GM18519 (cell line): Measurements from ENCODE around the gene GABARAPL1.

ENCODE experiments used
- ATAC-seq: cut with Tn5 transposase; IDR thresholded peaks from one replicate; pipeline ENCODE4 v1.9.1; 2021; ENCODE audit warnings: mild to moderate bottlenecking, moderate library complexity; ENCODE audit not compliant: unreplicated experiment, low FRiP score

The GABARAPL1 gene

DNA sequence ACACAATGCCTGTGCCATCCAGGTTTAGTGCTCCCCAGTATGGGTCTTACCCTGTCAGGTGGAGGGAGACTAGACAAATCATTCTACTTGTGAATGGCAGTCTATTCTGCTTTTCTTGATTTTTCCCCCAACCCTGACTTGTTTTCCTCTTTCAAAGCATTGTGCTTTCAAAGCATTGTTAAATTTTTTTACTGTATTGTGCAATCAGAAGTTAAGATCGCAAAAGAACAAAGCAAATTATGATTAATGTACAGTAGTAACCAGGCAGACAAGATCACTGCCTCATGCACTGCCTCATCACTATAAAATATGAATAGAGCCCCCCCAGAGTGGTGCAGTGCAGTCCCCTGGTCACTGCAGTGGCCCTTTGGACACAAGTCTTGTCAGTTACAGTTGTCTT lies 14.1 kb downstream of the GABARAPL1 start:
- ATAC-seq: no peak

DNA sequence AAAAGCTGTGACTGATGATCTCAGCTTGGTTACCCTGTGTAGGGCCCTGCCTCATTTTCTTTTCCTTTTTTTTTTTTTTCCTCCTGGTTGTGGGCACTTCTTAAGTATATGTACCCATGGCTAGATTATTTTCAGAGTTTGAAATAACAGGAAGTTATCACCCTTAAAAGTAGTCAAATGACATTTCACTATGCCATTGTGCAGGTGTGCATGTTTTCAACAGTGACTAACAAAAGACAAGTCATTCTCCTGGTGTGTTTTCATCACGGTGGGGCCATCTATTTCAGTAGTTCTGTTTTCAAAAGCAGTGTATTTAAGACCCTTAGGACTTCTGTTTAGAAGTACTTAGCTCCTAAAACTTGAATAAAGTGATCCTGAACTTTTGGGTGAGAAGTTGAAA lies 15.0 kb downstream of the GABARAPL1 start:
- ATAC-seq: no peak

DNA sequence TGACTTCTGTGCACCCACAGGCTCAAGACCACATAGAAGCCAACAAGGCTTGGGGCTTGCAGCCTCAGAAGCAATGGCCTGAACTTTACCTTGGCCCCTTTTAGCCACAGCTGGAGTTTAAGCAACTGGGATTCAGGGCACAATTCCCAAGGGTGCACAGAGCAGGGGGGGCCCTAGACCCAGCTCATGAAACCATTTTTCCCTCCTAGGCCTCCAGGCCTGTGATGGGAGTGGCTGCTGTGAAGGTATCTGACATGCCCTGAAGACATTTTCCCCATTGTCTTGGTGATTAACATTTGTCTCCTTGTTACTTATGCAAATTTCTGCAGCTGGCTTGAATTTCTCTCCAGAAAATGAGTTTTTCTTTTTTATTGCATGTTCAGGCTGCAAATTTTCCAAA lies 21.9 kb downstream of the GABARAPL1 start:
- no peak for ATAC-seq

DNA sequence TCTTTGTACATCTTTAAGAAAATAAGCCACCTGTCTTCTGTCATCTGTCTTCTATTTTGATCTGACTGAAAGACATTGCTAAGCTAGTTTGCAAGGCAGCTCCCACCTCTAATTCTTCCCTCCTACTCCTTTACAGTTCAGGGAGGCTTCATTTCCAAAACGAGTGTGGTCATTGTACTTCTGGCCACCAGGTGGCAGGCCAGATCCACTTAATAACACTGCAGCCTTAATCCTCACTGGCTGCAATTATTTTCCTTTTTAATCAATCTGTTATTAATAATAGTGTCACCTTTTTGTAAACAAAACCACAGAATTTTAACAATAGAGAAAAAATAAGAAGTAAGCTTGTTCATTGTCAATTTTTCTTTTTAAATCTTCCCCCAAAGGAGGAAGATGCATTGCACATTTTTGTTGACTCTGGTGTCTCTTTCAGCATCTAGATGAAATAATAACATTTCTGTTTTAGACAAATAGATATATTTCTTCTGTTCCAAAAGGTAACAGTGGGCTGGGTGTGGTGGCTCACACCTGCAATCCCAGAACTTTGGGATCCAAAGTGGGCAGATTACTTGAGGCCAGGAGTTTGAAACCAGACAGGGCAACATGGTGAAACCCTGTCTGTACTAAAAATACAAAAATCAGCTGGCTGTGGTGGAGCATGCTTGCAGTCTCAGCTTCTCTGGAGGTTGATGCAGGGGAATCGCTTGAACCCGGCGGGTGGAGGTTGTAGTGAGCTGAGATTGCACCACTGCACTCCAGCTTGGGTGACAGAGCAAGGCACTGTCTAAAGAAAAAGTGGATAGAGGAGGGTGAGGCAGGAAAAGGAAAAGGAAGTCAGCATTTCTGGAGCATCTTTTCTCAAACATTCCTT lies 23.3 kb downstream of the GABARAPL1 start:
- ATAC-seq: no peak

DNA sequence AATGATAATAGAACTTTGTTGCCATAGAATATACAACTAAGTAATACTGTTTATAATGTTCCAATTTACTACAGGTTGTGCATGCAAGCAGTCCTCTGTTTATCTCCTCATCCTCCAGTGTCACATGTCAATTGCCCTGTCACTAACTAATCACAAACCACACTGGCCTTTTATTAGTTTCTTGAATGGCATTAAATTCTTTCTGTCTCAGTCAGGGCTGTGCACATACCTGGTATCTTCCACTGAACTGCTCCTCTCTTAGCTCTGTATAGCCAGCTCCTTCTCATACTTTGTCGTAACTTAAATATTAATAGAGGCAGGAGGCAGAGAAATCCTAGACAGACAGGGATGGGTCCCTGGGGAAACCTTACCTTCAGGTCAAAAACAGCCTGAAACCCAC lies 24.0 kb downstream of the GABARAPL1 start:
- no peak for ATAC-seq

DNA sequence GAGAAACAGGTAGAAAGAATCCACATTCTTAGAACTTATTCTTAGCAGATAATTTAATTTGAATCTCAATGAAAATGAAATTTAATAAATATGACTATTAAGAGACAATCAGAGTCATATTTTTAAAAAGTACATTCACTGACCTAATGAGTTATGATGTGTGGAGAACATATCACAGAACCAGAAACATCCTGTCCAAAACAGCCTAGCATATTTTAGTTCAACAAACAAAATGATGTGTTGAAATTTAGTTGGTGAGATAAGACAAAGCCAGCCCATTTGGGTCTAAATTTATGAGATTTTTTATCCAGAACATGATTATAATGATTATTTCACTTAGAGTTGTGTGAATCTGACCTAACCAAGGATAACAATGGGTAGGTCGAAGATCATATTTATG lies 25.8 kb downstream of the GABARAPL1 start:
- no peak for ATAC-seq

DNA sequence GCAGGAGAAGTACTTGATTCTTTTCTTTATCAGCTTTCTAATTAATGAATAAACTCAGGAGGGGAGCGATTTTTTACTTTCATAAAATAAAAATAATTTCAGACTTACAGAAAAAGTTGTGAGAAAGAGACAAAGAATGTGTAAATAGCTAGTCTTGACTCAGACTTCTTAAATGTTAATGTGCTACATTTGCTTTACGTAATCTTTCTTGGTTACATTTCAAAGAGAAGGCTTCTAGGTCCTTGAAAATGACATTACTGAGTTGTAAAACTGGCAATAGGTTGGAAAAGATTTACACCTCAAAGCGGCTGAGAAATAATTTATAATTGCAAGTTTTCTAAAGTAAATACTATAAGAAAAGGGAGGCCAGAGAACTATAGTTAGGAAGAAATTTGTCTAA lies 28.6 kb downstream of the GABARAPL1 start:
- no peak for ATAC-seq

DNA sequence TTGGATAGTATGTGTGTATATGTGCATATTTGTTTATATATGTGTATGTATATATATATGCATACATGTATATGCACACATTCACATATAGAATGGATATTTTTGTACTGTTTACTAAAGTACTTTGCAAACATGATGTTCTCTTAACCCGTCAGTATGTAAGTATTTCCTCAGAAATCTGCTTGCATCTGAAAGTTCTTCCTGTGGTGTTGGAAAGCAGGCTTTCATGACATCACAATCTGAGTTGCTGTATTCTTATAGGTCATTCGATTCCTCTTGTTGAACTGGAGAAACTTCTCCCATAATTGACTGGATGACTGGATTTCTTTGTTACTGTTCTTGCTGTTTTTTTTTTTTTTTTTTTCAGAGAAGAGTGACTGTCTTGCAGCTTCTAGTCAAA lies 29.1 kb downstream of the GABARAPL1 start:
- no peak for ATAC-seq

DNA sequence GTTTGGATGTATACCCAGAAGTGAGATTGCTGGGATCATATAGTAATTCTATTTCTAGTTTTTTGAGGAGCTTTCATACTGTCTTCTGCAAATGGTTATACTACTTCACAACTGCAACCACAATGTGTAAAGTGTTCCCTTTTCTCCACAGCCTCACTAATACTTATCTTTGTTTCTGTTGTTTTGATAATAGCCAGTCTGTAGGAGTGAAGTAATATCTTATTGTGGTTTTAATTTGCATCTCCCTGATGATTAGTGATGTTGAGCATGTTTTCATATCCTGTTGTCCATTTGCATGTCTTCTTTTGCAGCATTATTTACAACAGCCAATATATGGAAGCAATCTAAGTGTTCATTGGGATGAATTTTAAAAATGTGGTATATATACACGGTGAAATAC lies 29.9 kb downstream of the GABARAPL1 start:
- no peak for ATAC-seq

DNA sequence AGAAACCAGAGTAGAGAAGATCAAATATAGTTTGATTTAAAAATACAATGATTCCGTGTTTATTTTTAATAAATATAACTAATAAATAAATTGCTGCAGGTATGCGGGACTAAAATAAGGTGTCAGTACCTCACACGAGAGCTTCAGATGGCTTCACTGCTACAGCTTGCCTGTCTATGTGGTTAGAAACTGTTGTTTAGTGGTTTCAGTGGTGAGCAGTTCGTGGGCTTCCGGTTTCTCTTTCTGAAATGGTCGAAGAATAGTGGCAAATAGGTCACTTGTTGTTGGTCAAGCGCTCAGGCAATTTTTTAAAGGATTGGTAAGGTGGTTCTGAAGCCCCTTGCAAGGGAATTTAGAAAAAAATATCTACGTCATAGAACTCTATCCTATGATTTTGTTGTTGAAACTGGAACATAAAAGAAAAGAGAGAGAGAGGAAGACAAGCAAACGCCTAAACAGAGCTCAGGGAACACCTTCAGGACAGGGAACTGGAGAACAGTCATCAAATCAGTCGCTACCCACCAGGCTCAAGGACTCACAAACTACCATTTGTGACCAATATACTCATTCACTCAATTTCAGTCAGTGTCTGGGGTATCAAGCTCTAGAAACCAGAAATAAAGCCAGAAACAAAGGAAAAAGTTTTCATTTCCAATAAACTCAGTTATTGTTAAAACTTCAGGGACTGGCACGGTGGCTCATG lies 31.3 kb downstream of the GABARAPL1 start:
- peak; percentile 61 for ATAC-seq

DNA sequence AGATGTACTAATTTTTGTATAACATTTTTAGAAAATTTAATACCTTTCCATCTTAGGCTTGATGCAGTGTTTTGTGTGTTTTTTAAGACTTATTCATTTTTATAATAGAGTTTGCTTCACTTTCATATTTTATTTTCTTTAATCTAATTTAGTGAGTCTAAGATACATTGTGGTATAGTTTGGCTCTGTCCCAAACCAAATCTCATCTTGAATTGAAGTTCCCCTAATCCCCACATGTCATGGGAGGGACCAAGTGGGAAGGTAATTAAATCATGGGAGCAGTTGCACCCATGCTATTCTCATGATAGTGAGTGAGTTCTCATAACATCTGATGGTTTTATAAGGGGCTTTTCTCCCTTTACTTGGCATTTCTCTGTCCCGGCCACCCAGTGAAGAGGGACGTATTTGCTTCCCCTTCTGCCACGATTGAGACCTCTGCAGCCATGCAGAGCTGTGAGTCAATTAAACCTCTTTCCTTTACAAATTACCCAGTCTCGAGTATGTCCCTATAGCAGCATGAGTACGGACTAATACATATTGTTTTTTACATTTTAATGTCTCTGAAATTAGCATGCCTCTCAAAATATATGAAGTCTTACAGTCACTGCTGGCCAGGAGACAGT lies 34.9 kb downstream of the GABARAPL1 start:
- ATAC-seq: no peak

DNA sequence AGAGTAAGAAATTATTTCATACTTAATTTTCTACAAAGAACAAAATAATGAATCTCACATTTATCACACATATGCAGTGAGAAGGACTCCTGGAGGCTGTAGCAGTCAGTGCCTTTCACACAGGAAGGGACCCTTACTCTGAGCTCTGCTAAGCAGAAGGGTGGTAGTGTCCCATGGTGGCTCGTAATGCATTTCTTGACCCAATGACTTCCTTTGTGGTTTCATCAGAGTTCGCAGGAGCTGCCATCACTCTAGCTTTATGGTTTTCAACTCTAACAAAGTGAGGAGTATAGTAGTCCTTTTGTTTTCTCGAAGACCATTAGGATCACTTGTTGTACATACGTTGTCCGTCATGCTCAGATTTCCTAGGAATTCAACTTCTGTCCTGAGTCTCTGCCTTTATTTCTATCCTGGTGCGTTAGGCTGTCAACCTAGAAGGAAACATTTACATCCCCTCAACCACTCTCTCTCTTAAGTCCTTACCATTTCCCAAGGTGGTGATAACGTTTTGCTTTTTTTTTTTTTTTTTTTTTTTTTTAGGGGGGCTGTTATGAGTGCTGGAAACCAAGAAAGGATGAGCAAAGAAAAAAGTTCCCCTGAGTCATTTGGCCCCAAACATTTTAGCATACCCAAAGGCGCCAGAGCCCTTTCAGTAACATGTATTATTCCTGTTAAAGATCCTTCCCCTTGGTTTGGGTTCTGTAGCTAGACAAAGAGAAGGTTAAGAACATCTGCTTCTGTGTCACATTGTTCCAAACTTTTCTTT lies 37.2 kb downstream of the GABARAPL1 start:
- ATAC-seq: no peak

DNA sequence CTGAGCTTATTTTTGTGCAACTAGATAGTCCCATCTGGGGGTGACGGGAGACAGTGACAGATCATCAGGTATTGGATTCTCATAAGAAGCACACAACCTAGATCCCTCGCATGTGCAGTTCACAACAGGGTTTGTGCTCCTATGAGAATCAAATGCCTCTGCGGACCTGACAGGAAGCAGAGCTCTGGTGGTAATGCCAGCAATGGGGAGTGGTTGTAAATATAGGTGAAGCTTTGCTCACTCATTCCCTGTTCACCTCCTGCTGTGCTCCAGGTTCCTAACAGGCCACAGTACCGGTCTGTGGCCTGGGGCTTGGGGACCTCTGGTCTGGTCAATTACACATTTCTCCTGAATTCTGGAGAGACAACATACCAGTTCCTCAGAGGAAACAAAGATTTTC lies 39.0 kb downstream of the GABARAPL1 start:
- ATAC-seq: no peak

DNA sequence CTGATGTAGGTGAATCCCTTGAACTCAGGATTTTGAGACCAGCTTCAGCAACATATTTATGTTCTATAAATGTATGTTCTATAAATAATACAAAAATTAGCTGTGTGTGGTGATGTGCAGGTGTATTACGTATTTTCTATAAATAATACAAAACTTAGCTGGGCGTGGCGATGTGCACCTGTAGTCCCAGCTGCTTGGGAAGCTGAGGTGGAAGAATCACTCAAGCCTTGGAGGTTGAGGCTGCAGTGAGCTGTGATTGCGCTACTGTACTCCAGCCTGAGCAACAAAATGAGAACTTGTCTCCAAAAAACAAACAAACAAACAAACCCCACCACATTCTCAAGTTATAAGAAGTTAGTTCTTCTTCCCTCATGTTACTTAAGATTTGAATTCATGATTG lies 39.5 kb downstream of the GABARAPL1 start:
- no peak for ATAC-seq

DNA sequence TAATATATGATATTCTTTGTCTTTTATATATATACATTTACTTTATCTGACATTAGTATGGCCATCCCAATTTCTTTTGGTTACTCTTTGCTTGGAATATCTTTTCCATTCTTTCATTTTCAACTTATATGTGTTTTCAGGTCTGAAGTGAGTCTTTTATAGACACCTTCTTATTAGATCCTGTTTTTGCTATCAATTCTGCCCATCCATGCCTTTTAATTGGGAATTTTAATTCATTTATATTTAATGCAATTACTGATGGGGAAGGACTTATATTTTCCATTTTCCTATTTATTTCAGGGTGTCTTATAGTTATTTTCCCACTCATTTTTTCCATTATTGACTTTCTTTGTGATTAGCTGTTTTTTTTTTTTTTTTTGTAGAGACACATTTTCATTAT lies 43.4 kb downstream of the GABARAPL1 start:
- ATAC-seq: no peak

DNA sequence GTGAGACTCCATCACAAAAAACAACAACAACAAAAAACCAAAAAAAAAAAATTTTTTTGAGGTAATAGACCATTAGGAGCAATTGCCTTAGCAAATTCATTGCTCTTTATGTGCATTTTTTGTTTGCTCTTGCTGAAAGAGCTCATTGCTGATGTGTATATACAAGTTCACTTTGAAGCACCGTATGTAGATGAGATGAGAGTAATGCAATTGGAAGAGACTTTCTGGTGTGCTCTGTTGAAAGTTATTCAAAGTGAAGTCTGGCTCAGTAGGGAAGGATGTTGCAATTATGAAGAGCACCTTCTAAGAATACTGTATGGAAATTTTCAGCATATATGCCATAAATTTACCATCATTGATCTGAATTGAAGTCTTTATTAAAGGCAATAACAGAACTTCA lies 48.2 kb downstream of the GABARAPL1 start:
- no peak for ATAC-seq

DNA sequence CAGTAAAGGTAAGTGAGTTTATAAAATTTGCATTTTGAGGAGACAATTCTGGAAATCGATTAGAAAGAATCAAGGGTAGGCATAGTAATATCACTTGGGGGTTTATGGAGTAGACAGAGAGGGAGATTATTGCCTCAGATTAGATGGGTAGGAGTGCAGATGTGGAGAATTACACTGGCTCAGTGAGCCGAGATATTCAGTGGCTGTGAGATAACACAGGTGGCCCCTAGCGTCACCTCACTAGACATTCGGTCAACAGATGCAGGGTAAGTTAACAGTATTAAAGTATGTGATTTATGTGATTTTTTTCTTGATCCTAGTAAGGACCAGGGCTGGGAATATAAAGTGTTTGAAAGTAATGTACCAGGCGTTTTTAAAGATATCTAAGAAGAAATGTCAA lies 55.4 kb downstream of the GABARAPL1 start:
- ATAC-seq: no peak

DNA sequence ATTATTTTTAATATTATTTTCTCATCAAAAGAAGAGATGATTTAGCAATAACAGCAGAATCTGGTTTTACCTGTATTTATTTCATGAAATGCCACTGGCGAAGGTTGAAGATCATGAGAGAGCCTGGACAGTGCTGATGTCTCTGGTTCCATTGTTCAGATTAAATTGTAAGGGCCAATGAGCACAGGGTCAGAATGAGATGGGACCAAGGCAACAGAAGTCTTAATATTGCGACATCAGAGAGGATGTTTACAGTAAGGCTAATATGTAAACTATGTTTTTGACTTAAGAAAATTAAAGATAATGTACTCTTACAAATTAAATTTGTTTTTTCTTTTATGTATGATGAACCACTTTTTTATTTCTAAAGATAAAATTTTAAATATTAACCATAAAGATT lies 59.8 kb downstream of the GABARAPL1 start:
- ATAC-seq: no peak
